Limb (tissue), 2 donors: Measurements from ENCODE around the gene FAM236A.
"Not testable (repeated sequence)": the region's sequence is repeated elsewhere in the genome, so short reads cannot be mapped to it uniquely, and the experiment has no call there.

Source experiments
- DNase-seq, 2 donors: peaks; one replicate each; pipeline ENCODE4 v3.0.0-alpha.2; 2016; ENCODE audit errors: extremely low spot score in 2 of 2

The FAM236A gene

GRCh38 chrX:72937906-72938305, at the start of gene FAM236A:
Gene FAM236A, plus strand, starts transcription at chrX:72938206. Its CDS starts 57 bp downstream, at chrX:72938263.
- not testable (repeated sequence) for DNase-seq

- not testable (repeated sequence) for DNase-seq
Measured at GRCh38 chrX:72889740-72890139, 48.3 kb upstream of the FAM236A start.

- not testable (repeated sequence) for DNase-seq
Measured at GRCh38 chrX:72912315-72912714, 25.7 kb upstream of the FAM236A start, which contains the start of gene FAM236C. Gene FAM236C, plus strand, starts transcription at chrX:72912615. Its CDS starts 100 bp downstream, at chrX:72912715.

GRCh38 chrX:72916096-72916495, 21.9 kb upstream of the FAM236A start:
- DNase-seq, result not testable (repeated sequence)

GRCh38 chrX:72932283-72932682, 5.7 kb upstream of the FAM236A start:
- DNase-seq, result not testable (repeated sequence)

- DNase-seq, result not testable (repeated sequence)
Measured at GRCh38 chrX:72936455-72936854, 1.6 kb upstream of the FAM236A start.

- not testable (repeated sequence) for DNase-seq
Measured at GRCh38 chrX:72936882-72937455, 1.0 kb upstream of the FAM236A start.

- DNase-seq, result not testable (repeated sequence)
Measured at GRCh38 chrX:72942272-72942671, 4.3 kb downstream of the FAM236A start.

- not testable (repeated sequence) for DNase-seq
Measured at GRCh38 chrX:72943035-72943818, 5.2 kb downstream of the FAM236A start.

- DNase-seq, result not testable (repeated sequence)
Measured at GRCh38 chrX:72943819-72944169, 5.8 kb downstream of the FAM236A start, which contains the start of gene DMRTC1. Gene DMRTC1, minus strand, starts transcription at chrX:72943837. Its CDS starts 68,143 bp downstream, at chrX:72875694.

GRCh38 chrX:72959971-72960370, 22.0 kb downstream of the FAM236A start:
- DNase-seq, result not testable (repeated sequence)

- not testable (repeated sequence) for DNase-seq
Measured at GRCh38 chrX:72971859-72972258, 33.9 kb downstream of the FAM236A start.

- DNase-seq, result not testable (repeated sequence)
Measured at GRCh38 chrX:72974885-72975284, 36.9 kb downstream of the FAM236A start.

- not testable (repeated sequence) for DNase-seq
Measured at GRCh38 chrX:72980894-72981469, 43.0 kb downstream of the FAM236A start.
